ENCODE data around the gene TMPRSS9. TPM values are rescaled to one million over a fixed set of nuclear protein-coding genes. Genes with fewer than 3 reads are reported as not detected.

Gene TMPRSS9
- total RNA-seq (not detected), polyA plus RNA-seq (ENCODE audit: insufficient read depth, low read depth, low replicate concordance) (not detected)
- long read RNA-seq, donor 1, partial matches to known transcripts = 308 of 330 reads
- long read RNA-seq, donor 1, other reads (novel, unspliced or antisense) = 22 of 330 reads
- long read RNA-seq, donor 2 = 0 reads
- long read RNA-seq, donor 3, partial matches to known transcripts = 299 of 299 reads
- long read RNA-seq, donor 3, other reads (novel, unspliced or antisense) = 0 of 299 reads
- long read RNA-seq, donor 4 = 0 reads
- long read RNA-seq, donor 5 = 0 reads
- long read RNA-seq, donor 6 = 0 reads
- long read RNA-seq, donor 7, partial matches to known transcripts = 5 of 8 reads
- long read RNA-seq, donor 7, other reads (novel, unspliced or antisense) = 3 of 8 reads
- long read RNA-seq, donor 8, partial matches to known transcripts = 13 of 184 reads
- long read RNA-seq, donor 8, other reads (novel, unspliced or antisense) = 171 of 184 reads
- long read RNA-seq, donor 9 = 0 reads
- long read RNA-seq, donor 10 = 0 reads

- DNase-seq (peak in 1 of 5 donors; percentile 68), FAIRE-seq (no peak)
- Histone ChIP-seq H3K36me3 (ENCODE audit: control insufficient read depth in 2 of 3, insufficient read depth in 3 of 3, low read length in 3 of 3) (no peaks in the 10 kb centered on the region), H3K27me3 (ENCODE audit: control insufficient read depth, insufficient read depth, low read length) (peaks cover 8% of the 10 kb centered on the region), H3K4me1 (ENCODE audit: control insufficient read depth in 2 of 3, insufficient read depth in 2 of 3, low read depth in 1 of 3, low read length in 3 of 3) (peaks cover 0 to 3% (median 0%) of the 10 kb centered on the region in 3 donors), H3K4me3 (ENCODE audit: low read length in 3 of 3) (no peak within 1 kb of the TSS), H3K9ac (ENCODE audit: low read length in 3 of 3) (no peak within 1 kb of the TSS), H3K9me3 (ENCODE audit: control insufficient read depth in 2 of 3, insufficient read depth in 1 of 3, low read length in 3 of 3) (no peaks in the 10 kb centered on the region), H3K27ac (ENCODE audit: low read depth in 2 of 2, low read length in 2 of 2) (no peak within 1 kb of the TSS)
- intact Hi-C loops (cut with DNase I) = no loop called here
- TF ChIP-seq CTCF (IDR thresholded peaks at IDR 0.05; ENCODE audit: borderline replicate concordance, extremely low read depth, insufficient read depth) = no peak
Measured at GRCh38 chr19:2359992-2360685, at the start of gene TMPRSS9. TSS of gene TMPRSS9 (plus strand) at chr19:2360265. CDS start at chr19:2389786, 29,521 bp downstream.

- TF ChIP-seq CTCF (IDR thresholded peaks at IDR 0.05; ENCODE audit: borderline replicate concordance, extremely low read depth, insufficient read depth) = no peak
- Histone ChIP-seq H3K36me3 (ENCODE audit: control insufficient read depth in 2 of 3, insufficient read depth in 3 of 3, low read length in 3 of 3) (no peaks in the 10 kb centered on the region), H3K4me3 (ENCODE audit: low read length in 3 of 3) (no peak overlapping the region), H3K9ac (ENCODE audit: low read length in 3 of 3) (no peak overlapping the region), H3K4me1 (ENCODE audit: control insufficient read depth in 2 of 3, insufficient read depth in 2 of 3, low read depth in 1 of 3, low read length in 3 of 3) (no peaks in the 10 kb centered on the region), H3K9me3 (ENCODE audit: control insufficient read depth in 2 of 3, insufficient read depth in 1 of 3, low read length in 3 of 3) (no peaks in the 10 kb centered on the region), H3K27ac (ENCODE audit: low read depth in 2 of 2, low read length in 2 of 2) (no peak overlapping the region), H3K27me3 (ENCODE audit: control insufficient read depth, insufficient read depth, low read length) (peaks cover 2% of the 10 kb centered on the region)
- no peak for DNase-seq
- no peak for FAIRE-seq
- intact Hi-C loops (cut with DNase I) = loop anchor here (10.0 kb wide), 1 partner anchor 156 kb away; the partner anchor contains the start of gene AP3D1
Measured at GRCh38 chr19:2311093-2311492, 49.0 kb upstream of the TMPRSS9 start.

- Histone ChIP-seq H3K27ac (ENCODE audit: low read depth in 2 of 2, low read length in 2 of 2) (no peak overlapping the region), H3K36me3 (ENCODE audit: control insufficient read depth in 2 of 3, insufficient read depth in 3 of 3, low read length in 3 of 3) (no peaks in the 10 kb centered on the region), H3K4me3 (ENCODE audit: low read length in 3 of 3) (no peak overlapping the region), H3K4me1 (ENCODE audit: control insufficient read depth in 2 of 3, insufficient read depth in 2 of 3, low read depth in 1 of 3, low read length in 3 of 3) (no peaks in the 10 kb centered on the region), H3K9me3 (ENCODE audit: control insufficient read depth in 2 of 3, insufficient read depth in 1 of 3, low read length in 3 of 3) (no peaks in the 10 kb centered on the region), H3K9ac (ENCODE audit: low read length in 3 of 3) (no peak overlapping the region), H3K27me3 (ENCODE audit: control insufficient read depth, insufficient read depth, low read length) (peaks cover 2% of the 10 kb centered on the region)
- FAIRE-seq (no peak), DNase-seq (peak in 1 of 5 donors; percentile 43)
- TF ChIP-seq CTCF (IDR thresholded peaks at IDR 0.05; ENCODE audit: borderline replicate concordance, extremely low read depth, insufficient read depth) = no peak
- intact Hi-C loops (cut with DNase I) = loop anchor here (10.0 kb wide), 1 partner anchor 158 kb away; the partner anchor contains the start of gene AP3D1
Measured at GRCh38 chr19:2312820-2313501, 47.1 kb upstream of the TMPRSS9 start.
